OCI-LY7 (cell line): ENCODE results near the gene MYO9A. TPM values are rescaled to one million over a fixed set of nuclear protein-coding genes. Genes with fewer than 3 reads are reported as not detected.

Experiments used
- BruUV-seq: library from RNA; stranded (reverse); fragments of 400-500 nt; replicated peaks from 2 replicates; lab custom pipeline; 2021; lab: Mats Ljungman, UMichigan
- CTCF ChIA-PET: fragments of 300-600 bp; sonication (Branson Sonifier 250); formaldehyde crosslinking; loops from one replicate; lab custom pipeline; 2022; ENCODE audit warnings: antibody characterized with exemption; ENCODE audit not compliant: unreplicated experiment; lab: Charles Lee
- POLR2A ChIA-PET: fragments of 300-600 bp; sonication (Branson Sonifier 250); formaldehyde crosslinking; loops from one replicate; lab custom pipeline; 2022; ENCODE audit warnings: antibody characterized with exemption; lab: Charles Lee
- DNase-seq: peaks from one replicate; pipeline ENCODE4 v3.0.0-alpha.2; 2015; ENCODE audit warnings: low spot score
- H2AFZ ChIP-seq: fragments of 200-600 bp; sonication (generic), shearing (Covaris generic); 2 replicates; pipeline ENCODE4 v1.6.1; 2014; ENCODE audit warnings: mild to moderate bottlenecking, antibody characterized with exemption, low read length, moderate library complexity
- H3K27ac ChIP-seq: fragments of 200-600 bp; sonication (generic); 2 replicates; pipeline ENCODE4 v1.5.1; 2014; ENCODE audit warnings: mixed run types, low read depth, mild to moderate bottlenecking, moderate library complexity, low read length, inconsistent platforms; ENCODE audit not compliant: poor library complexity, severe bottlenecking
- H3K36me3 ChIP-seq: fragments of 200-600 bp; sonication (generic); 2 replicates; pipeline ENCODE4 v1.6.1; 2014; ENCODE audit warnings: mild to moderate bottlenecking, antibody characterized with exemption, low read length, moderate library complexity, mixed read lengths; ENCODE audit not compliant: insufficient read depth
- H3K4me1 ChIP-seq: fragments of 200-600 bp; sonication (generic); 2 replicates; pipeline ENCODE4 v1.5.1; 2014; ENCODE audit warnings: mild to moderate bottlenecking, low read length; ENCODE audit not compliant: insufficient read depth, poor library complexity, severe bottlenecking
- H3K4me2 ChIP-seq: fragments of 200-600 bp; sonication (generic); 2 replicates; pipeline ENCODE4 v1.6.1; 2014; ENCODE audit warnings: mild to moderate bottlenecking, low read length
- H3K4me3 ChIP-seq: fragments of 200-600 bp; sonication (generic); 2 replicates; pipeline ENCODE4 v1.5.1; 2014; ENCODE audit warnings: mild to moderate bottlenecking, low read depth, low read length; ENCODE audit not compliant: poor library complexity, severe bottlenecking
- H3K79me2 ChIP-seq: fragments of 200-600 bp; sonication (generic); 2 replicates; pipeline ENCODE4 v1.6.1; 2016; ENCODE audit warnings: low read depth, mild to moderate bottlenecking, low read length, moderate library complexity, mixed read lengths; ENCODE audit not compliant: insufficient read depth
- H3K9me2 ChIP-seq: fragments of 200-600 bp; sonication (generic); 2 replicates; pipeline ENCODE4 v1.6.1; 2016; ENCODE audit warnings: mild to moderate bottlenecking, low read length, mixed read lengths; ENCODE audit not compliant: insufficient read depth
- H3K9me3 ChIP-seq: fragments of 200-600 bp; sonication (generic); 2 replicates; pipeline ENCODE4 v1.6.1; 2014; ENCODE audit warnings: mild to moderate bottlenecking, mixed run types, low read length, mixed read lengths
- H4K20me1 ChIP-seq: fragments of 200-600 bp; sonication (generic); 2 replicates; pipeline ENCODE4 v1.6.1; 2014; ENCODE audit warnings: mild to moderate bottlenecking, antibody characterized with exemption, low read length, moderate library complexity, mixed read lengths; ENCODE audit not compliant: insufficient read depth
- EZH2phosphoT487 ChIP-seq: fragments of 200-600 bp; sonication (generic); IDR thresholded peaks from 2 replicates; pipeline ENCODE4 v1.6.1; 2018; ENCODE audit warnings: low read depth, borderline replicate concordance, mild to moderate bottlenecking, mixed run types, antibody characterized with exemption, low read length, moderate library complexity, mixed read lengths
- intact Hi-C: fragments of 100-400 bp; cut with micrococcal nuclease; formaldehyde crosslinking; loops from one replicate; pipeline ENCODE4 v1.10.0; 2022; ENCODE audit not compliant: unreplicated experiment
- total RNA-seq, 2 experiments: library from RNA; depleted of rRNA in 1 of 2; stranded (reverse); fragments of >200 nt in 1 of 2; shearing (Covaris generic) in 1 of 2; gene quantifications; 2 replicates each; pipeline ENCODE4 v1.2.3, GENCODE V29; 2014 to 2022
- TF ChIP-seq, protein P1 (sequence below): fragments of 200-600 bp; sonication (generic); conservative IDR thresholded peaks from 2 replicates; pipeline ENCODE4 v1.5.1; 2014; ENCODE audit warnings: mild to moderate bottlenecking, antibody characterized with exemption, low read length, moderate library complexity, mixed read lengths

The MYO9A gene
- total RNA-seq, 2 experiments from 2014 or later, result 26.4 to 125 TPM

DNA sequence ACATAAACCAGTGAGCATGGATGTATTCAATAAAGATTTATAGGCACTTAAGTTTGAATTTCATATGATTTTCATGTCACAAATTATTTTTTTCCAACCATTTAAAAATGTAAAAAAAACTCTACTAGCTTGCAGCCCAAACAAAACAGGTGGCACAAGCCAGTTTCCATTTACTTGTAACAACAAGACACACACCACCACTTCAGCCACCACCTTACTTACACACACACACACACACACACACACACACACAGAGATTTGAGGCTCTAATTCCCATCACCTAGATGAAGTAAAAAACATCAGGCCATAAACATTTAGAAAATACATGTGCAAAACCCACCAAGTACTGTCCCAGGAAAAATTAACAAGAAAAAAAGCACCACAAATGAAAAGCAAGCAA is 25.3 kb downstream of the MYO9A start:
- TF ChIP-seq EZH2phosphoT487, result no peak
- TF ChIP-seq, protein P1, sequence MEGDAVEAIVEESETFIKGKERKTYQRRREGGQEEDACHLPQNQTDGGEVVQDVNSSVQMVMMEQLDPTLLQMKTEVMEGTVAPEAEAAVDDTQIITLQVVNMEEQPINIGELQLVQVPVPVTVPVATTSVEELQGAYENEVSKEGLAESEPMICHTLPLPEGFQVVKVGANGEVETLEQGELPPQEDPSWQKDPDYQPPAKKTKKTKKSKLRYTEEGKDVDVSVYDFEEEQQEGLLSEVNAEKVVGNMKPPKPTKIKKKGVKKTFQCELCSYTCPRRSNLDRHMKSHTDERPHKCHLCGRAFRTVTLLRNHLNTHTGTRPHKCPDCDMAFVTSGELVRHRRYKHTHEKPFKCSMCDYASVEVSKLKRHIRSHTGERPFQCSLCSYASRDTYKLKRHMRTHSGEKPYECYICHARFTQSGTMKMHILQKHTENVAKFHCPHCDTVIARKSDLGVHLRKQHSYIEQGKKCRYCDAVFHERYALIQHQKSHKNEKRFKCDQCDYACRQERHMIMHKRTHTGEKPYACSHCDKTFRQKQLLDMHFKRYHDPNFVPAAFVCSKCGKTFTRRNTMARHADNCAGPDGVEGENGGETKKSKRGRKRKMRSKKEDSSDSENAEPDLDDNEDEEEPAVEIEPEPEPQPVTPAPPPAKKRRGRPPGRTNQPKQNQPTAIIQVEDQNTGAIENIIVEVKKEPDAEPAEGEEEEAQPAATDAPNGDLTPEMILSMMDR, result no peak
- Histone ChIP-seq H3K9me3 (no peaks in the 10 kb centered on the region), H3K36me3 (peaks cover 4% of the 10 kb centered on the region; the same call in 1 of the 2 replicates), H3K79me2 (0 out of 2 replicates have a peak, but pooled peaks cover 10% of the 10 kb centered on the region), H2AFZ (no peak overlapping the region), H3K4me3 (no peak overlapping the region), H3K9me2 (no peaks in the 10 kb centered on the region), H3K27ac (no peak overlapping the region), H3K4me2 (no peak overlapping the region), H4K20me1 (no peaks in the 10 kb centered on the region), H3K4me1 (no peaks in the 10 kb centered on the region)
- POLR2A ChIA-PET, result interaction anchor here (0.6 to 2.0 kb wide), 6 partner anchors 12 to 42 kb away, joined by 3 to 6 read pairs (median 3); no protein-coding TSS in a partner anchor
- TSS peak; percentile 36 for BruUV-seq
- DNase-seq, result no peak
- intact Hi-C loops, result no loop called here
- CTCF ChIA-PET, result no interaction called here

DNA sequence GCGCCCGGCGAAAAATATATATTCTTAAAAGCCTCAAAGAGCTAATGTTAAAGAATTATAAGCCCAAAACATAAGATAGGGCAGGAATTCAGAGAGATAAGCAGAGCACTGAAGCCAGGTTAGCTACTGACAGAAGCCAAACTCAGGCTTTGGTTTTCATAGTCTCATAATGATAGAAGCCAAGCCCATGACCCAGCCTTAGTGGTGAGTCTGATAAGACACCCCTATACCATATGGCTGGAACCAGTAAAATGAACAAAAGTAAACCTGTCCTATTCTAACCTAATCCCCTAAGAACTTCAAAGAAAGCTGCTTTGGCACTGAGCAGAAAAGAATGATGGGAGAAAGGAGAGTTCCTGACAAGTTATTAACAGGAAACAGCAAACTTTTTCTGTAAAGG is 25.9 kb downstream of the MYO9A start:
- no peaks in the 10 kb centered on the region for H3K9me2 ChIP-seq
- BruUV-seq, result no TSS peak
- no peaks in the 10 kb centered on the region for H4K20me1 ChIP-seq
- DNase-seq, result no peak
- intact Hi-C loops, result no loop called here
- H3K36me3 ChIP-seq, result peaks cover 4% of the 10 kb centered on the region; the same call in 1 of the 2 replicates
- CTCF ChIA-PET, result no interaction called here
- no peak overlapping the region for H3K4me3 ChIP-seq
- H3K4me1 ChIP-seq, result no peaks in the 10 kb centered on the region
- H3K79me2 ChIP-seq, result 0 out of 2 replicates have a peak, but pooled peaks cover 10% of the 10 kb centered on the region
- no peak overlapping the region for H2AFZ ChIP-seq
- H3K4me2 ChIP-seq, result no peak overlapping the region
- TF ChIP-seq, protein P1, result no peak
- no peak for TF ChIP-seq EZH2phosphoT487
- H3K27ac ChIP-seq, result no peak overlapping the region
- POLR2A ChIA-PET, result interaction anchor here (0.5 to 2.0 kb wide), 6 partner anchors 11 to 353 kb away, joined by 3 to 8 read pairs (median 4); no protein-coding TSS in a partner anchor
- no peaks in the 10 kb centered on the region for H3K9me3 ChIP-seq

DNA sequence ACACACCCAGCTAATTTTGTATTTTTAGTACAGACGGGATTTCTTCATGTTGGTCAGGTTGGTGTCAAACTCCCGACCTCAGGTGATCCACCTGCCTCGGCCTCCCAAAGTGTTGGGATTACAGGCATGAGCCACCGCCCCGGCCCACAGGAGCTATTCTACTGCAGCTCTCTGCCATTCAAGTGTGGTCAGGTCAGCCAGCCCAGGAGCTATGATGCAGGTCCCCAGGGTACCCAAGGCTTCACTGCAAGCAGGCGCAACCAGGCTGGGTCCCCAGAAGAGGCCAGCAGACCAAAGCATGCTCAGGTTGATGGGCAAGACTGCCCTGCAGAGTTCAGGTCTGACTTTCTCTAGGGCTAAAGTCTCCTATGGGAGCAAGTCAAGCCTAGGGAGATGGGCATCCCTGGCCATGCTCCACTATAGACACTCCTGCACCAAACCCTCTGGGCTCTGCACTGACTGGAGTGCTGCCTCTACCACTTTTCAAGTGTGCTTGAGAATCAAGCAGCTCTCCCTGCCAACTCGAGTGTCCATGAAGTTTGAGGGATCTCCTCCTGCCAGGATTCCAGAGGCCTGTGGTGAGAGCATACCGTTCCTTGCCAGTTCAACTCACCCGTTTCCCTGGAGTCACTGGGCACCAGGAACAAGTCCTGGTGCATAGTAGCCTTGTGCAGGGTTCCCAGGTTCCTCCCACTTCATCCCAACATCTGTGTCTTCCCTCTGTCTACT is 30.9 kb downstream of the MYO9A start:
- Histone ChIP-seq H3K9me2 (no peaks in the 10 kb centered on the region), H3K4me1 (no peaks in the 10 kb centered on the region), H3K4me3 (no peak overlapping the region), H3K36me3 (peaks cover 8% of the 10 kb centered on the region), H3K4me2 (no peak overlapping the region), H3K9me3 (no peaks in the 10 kb centered on the region), H4K20me1 (no peaks in the 10 kb centered on the region), H2AFZ (no peak overlapping the region), H3K79me2 (0 out of 2 replicates have a peak, but pooled peaks cover 10% of the 10 kb centered on the region), H3K27ac (no peak overlapping the region)
- intact Hi-C loops, result no loop called here
- no peak for TF ChIP-seq EZH2phosphoT487
- TF ChIP-seq, protein P1, result no peak
- no peak for DNase-seq
- ChIA-PET POLR2A (no interaction called here), CTCF (no interaction called here)
- BruUV-seq, result no TSS peak
